ENCODE measurements around the gene POLH. TPM values are rescaled to one million over a fixed set of nuclear protein-coding genes. Genes with fewer than 3 reads are reported as not detected.

POLH gene
- total and polyA plus RNA-seq, 9 of the 15 experiments (the other 6 are each of a cell fraction or from before 2014, with no cell fraction given) = 5.8 to 31.6 (median 20.6) TPM

DNA sequence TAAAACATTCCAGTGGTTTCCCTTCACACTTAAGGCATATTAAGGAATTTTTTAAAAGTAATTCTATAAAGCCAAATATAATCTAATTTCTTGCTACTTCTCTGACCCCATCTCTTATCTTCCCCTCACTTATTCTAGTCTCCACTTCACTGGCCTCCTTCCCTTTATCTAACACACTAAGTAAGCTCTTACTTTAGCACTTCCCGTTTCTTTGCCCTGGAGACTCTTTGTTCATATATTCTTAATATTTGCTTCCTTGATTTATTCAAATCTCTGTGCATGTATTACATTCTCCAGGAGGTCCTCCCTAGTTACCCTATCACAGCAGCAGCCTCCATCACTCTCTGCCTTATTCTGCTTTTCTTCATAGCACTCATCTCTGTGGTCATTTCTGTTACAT, 32.8 kb downstream of the POLH start (continued):
- TF ChIP-seq, protein P1, sequence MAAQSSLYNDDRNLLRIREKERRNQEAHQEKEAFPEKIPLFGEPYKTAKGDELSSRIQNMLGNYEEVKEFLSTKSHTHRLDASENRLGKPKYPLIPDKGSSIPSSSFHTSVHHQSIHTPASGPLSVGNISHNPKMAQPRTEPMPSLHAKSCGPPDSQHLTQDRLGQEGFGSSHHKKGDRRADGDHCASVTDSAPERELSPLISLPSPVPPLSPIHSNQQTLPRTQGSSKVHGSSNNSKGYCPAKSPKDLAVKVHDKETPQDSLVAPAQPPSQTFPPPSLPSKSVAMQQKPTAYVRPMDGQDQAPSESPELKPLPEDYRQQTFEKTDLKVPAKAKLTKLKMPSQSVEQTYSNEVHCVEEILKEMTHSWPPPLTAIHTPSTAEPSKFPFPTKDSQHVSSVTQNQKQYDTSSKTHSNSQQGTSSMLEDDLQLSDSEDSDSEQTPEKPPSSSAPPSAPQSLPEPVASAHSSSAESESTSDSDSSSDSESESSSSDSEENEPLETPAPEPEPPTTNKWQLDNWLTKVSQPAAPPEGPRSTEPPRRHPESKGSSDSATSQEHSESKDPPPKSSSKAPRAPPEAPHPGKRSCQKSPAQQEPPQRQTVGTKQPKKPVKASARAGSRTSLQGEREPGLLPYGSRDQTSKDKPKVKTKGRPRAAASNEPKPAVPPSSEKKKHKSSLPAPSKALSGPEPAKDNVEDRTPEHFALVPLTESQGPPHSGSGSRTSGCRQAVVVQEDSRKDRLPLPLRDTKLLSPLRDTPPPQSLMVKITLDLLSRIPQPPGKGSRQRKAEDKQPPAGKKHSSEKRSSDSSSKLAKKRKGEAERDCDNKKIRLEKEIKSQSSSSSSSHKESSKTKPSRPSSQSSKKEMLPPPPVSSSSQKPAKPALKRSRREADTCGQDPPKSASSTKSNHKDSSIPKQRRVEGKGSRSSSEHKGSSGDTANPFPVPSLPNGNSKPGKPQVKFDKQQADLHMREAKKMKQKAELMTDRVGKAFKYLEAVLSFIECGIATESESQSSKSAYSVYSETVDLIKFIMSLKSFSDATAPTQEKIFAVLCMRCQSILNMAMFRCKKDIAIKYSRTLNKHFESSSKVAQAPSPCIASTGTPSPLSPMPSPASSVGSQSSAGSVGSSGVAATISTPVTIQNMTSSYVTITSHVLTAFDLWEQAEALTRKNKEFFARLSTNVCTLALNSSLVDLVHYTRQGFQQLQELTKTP (IDR thresholded peaks at IDR 0.05; ENCODE audit: low read depth in 1 of 2, partially characterized antibody in 2 of 2) = peak in 1 of 2 experiments; percentile 39
- TF ChIP-seq, protein P2, sequence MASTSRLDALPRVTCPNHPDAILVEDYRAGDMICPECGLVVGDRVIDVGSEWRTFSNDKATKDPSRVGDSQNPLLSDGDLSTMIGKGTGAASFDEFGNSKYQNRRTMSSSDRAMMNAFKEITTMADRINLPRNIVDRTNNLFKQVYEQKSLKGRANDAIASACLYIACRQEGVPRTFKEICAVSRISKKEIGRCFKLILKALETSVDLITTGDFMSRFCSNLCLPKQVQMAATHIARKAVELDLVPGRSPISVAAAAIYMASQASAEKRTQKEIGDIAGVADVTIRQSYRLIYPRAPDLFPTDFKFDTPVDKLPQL (IDR thresholded peaks at IDR 0.05; ENCODE audit: extremely low read depth, insufficient read length) = no peak
- TF ChIP-seq STAG1 (CRISPR knock-in tag; IDR thresholded peaks at IDR 0.05; ENCODE audit: borderline replicate concordance) = no peak
- no peak for TF ChIP-seq BMI1 (IDR thresholded peaks at IDR 0.05; ENCODE audit: low read length)
- no peak for TF ChIP-seq TAF15 (IDR thresholded peaks at IDR 0.05; ENCODE audit: low read depth, low read length)
- TF ChIP-seq BHLHE40 (IDR thresholded peaks at IDR 0.05; ENCODE audit: low read length) = no peak
- 0 out of 2 replicates have a peak, but pooled peaks have one; percentile 11 for TF ChIP-seq TCF3 (CRISPR knock-in tag; IDR thresholded peaks at IDR 0.05)
- no peak for TF ChIP-seq SLC30A9 (CRISPR knock-in tag; IDR thresholded peaks at IDR 0.05)
- TF ChIP-seq ZNF778 (CRISPR knock-in tag; IDR thresholded peaks at IDR 0.05) = no peak
- TF ChIP-seq POLR2A (conservative IDR thresholded peaks at IDR 0.05) = no peak
- TF ChIP-seq TCF7L2 (IDR thresholded peaks at IDR 0.05; ENCODE audit: low read depth, low read length) = no peak
- TF ChIP-seq, protein P3, sequence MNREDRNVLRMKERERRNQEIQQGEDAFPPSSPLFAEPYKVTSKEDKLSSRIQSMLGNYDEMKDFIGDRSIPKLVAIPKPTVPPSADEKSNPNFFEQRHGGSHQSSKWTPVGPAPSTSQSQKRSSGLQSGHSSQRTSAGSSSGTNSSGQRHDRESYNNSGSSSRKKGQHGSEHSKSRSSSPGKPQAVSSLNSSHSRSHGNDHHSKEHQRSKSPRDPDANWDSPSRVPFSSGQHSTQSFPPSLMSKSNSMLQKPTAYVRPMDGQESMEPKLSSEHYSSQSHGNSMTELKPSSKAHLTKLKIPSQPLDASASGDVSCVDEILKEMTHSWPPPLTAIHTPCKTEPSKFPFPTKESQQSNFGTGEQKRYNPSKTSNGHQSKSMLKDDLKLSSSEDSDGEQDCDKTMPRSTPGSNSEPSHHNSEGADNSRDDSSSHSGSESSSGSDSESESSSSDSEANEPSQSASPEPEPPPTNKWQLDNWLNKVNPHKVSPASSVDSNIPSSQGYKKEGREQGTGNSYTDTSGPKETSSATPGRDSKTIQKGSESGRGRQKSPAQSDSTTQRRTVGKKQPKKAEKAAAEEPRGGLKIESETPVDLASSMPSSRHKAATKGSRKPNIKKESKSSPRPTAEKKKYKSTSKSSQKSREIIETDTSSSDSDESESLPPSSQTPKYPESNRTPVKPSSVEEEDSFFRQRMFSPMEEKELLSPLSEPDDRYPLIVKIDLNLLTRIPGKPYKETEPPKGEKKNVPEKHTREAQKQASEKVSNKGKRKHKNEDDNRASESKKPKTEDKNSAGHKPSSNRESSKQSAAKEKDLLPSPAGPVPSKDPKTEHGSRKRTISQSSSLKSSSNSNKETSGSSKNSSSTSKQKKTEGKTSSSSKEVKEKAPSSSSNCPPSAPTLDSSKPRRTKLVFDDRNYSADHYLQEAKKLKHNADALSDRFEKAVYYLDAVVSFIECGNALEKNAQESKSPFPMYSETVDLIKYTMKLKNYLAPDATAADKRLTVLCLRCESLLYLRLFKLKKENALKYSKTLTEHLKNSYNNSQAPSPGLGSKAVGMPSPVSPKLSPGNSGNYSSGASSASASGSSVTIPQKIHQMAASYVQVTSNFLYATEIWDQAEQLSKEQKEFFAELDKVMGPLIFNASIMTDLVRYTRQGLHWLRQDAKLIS (CRISPR knock-in tag; IDR thresholded peaks at IDR 0.05) = peak; percentile 16; the same call in 1 of the 2 replicates
- no peak for TF ChIP-seq CBFA2T2 (conservative IDR thresholded peaks at IDR 0.05)
- no peak for TF ChIP-seq ZNF780A (CRISPR knock-in tag; IDR thresholded peaks at IDR 0.05)
- TF ChIP-seq PTBP1 (IDR thresholded peaks at IDR 0.05; ENCODE audit: low read depth, low read length) = no peak
- TF ChIP-seq, protein P4, sequence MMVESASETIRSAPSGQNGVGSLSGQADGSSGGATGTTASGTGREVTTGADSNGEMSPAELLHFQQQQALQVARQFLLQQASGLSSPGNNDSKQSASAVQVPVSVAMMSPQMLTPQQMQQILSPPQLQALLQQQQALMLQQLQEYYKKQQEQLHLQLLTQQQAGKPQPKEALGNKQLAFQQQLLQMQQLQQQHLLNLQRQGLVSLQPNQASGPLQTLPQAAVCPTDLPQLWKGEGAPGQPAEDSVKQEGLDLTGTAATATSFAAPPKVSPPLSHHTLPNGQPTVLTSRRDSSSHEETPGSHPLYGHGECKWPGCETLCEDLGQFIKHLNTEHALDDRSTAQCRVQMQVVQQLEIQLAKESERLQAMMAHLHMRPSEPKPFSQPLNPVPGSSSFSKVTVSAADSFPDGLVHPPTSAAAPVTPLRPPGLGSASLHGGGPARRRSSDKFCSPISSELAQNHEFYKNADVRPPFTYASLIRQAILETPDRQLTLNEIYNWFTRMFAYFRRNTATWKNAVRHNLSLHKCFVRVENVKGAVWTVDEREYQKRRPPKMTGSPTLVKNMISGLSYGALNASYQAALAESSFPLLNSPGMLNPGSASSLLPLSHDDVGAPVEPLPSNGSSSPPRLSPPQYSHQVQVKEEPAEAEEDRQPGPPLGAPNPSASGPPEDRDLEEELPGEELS (CRISPR knock-in tag; IDR thresholded peaks at IDR 0.05; ENCODE audit: borderline replicate concordance) = no peak
- TF ChIP-seq RUNX1 (IDR thresholded peaks at IDR 0.05; ENCODE audit: low read depth) = no peak
- no peak for TF ChIP-seq NR3C1 (CRISPR knock-in tag; IDR thresholded peaks at IDR 0.05)
- TF ChIP-seq MCM2 (IDR thresholded peaks at IDR 0.05; ENCODE audit: low read depth) = no peak
- TF ChIP-seq ZFPM2 (CRISPR knock-in tag; IDR thresholded peaks at IDR 0.05) = no peak
- no peak for TF ChIP-seq ZNF232 (CRISPR knock-in tag; IDR thresholded peaks at IDR 0.05)
